LNCAP (cell line): Measurements from ENCODE around the gene PINLYP.

ENCODE experiments used
- CTCF ChIP-seq: fragments of 450-650 bp; IDR thresholded peaks from 2 replicates; pipeline ENCODE4 v1.5.1; 2017; ENCODE audit warnings: mild to moderate bottlenecking

The PINLYP gene

GRCh38 chr19:43581467-43581866, 5.9 kb downstream of the PINLYP start:
- TF ChIP-seq CTCF, result no peak

DNA sequence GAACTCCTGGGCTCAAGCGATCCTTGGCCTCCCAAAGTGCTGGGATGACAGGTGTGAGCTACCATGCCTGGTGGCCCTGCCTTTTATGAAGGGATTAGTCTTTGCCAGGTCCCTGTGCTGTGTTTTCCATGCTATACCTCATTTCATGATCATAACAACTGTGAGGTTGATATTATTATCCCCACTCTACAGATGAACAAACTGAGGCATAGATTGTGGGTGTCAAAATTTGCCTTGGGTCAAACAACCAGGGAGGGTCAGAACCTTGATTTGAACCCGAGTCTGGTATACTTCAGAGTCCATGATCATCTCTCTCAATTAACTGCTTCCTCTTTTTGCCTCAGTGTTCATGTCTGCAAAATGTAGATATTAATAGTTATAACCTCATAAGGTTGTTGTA, 6.9 kb downstream of the PINLYP start:
- no peak for TF ChIP-seq CTCF

- TF ChIP-seq CTCF, result no peak
These were observed 8.9 kb downstream of the PINLYP start for GRCh38 chr19:43584484-43584883.

DNA sequence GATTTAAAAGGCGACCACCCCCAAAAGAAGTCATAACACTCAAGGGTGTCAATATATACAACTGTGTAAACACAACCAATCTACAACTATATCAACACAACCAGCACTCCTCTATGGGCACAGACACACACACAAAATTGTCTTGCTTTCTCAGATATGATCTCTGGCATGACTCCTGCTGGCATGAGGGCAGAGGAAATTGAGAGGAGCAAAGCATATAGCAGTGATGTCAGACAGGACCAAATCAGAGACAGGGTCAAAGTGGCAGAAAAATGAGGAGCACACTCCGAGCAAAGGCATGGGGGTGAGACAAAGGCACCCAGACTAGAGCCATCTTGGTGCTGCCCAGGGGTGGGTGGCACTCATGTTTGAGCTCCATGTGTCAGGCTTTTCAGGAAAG, 10.7 kb downstream of the PINLYP start:
- no peak for TF ChIP-seq CTCF

DNA sequence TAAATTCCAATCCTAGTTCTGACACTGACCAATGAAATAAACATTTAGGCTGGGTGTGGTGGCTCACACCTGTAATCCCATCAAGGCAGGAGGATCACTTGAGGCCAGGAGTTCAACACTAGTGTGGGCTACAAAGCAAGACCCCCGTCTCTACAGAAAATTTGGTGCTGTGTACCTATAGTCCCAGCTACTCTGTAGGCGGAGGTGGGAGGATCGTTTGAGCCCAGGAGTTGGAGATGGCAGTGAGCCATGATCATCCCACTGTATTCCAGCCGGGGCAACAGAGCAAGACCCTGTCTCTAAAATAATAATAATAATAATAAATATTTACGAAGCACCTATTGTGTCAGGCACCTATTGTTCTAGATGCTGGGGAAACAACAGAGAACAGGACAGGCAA, 13.7 kb downstream of the PINLYP start:
- no peak for TF ChIP-seq CTCF

- no peak for TF ChIP-seq CTCF
These were observed 14.1 kb downstream of the PINLYP start for GRCh38 chr19:43589678-43590077.

GRCh38 chr19:43591904-43592772, 16.5 kb downstream of the PINLYP start:
- no peak for TF ChIP-seq CTCF
